Coronary artery (tissue), 2 donors: ENCODE measurements around the gene GTF2A1L.

Experiments
- DNase-seq: peaks from one replicate; pipeline ENCODE4 v3.0.0-alpha.2; 2017; ENCODE audit warnings: low spot score
- H3K27ac ChIP-seq, 2 donors: fragments of 200-600 bp; sonication (generic); one replicate each; pipeline ENCODE4 v1.5.1; 2016 to 2019
- H3K4me3 ChIP-seq: fragments of 200-600 bp; sonication (generic); 2 replicates; pipeline ENCODE4 v1.5.1; 2016; ENCODE audit warnings: mild to moderate bottlenecking, moderate library complexity
- TF ChIP-seq, protein P1 (sequence below): fragments of 200-600 bp; sonication (generic); IDR thresholded peaks from one replicate; pipeline ENCODE4 v1.5.1; 2019; ENCODE audit warnings: antibody characterized with exemption

GTF2A1L gene, protein sequence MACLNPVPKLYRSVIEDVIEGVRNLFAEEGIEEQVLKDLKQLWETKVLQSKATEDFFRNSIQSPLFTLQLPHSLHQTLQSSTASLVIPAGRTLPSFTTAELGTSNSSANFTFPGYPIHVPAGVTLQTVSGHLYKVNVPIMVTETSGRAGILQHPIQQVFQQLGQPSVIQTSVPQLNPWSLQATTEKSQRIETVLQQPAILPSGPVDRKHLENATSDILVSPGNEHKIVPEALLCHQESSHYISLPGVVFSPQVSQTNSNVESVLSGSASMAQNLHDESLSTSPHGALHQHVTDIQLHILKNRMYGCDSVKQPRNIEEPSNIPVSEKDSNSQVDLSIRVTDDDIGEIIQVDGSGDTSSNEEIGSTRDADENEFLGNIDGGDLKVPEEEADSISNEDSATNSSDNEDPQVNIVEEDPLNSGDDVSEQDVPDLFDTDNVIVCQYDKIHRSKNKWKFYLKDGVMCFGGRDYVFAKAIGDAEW

DNA sequence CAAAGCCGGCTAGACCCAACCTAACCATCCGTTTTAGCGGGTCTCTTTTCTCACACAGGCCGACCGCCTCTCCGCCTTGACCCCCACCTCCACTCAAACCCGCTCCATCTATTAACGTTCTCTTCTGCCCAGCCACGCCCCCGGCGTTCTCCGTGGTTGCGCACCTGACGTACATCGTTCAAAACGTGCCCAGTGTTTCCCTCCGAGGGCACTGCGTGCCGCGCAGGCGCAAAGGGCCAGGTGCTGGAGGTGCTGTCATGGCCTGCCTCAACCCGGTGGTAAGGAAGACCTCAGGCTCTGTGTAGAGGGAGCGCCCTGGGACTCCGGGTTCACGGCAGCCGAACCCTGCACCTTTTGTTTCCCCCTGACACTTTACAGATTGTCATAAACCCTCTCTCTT lies at the start of gene GTF2A1L:
Gene GTF2A1L (plus strand): TSS at position 239 of the 400 bp plus-strand sequence. CDS start 19 bp downstream, at position 258.
- TF ChIP-seq, protein P1, sequence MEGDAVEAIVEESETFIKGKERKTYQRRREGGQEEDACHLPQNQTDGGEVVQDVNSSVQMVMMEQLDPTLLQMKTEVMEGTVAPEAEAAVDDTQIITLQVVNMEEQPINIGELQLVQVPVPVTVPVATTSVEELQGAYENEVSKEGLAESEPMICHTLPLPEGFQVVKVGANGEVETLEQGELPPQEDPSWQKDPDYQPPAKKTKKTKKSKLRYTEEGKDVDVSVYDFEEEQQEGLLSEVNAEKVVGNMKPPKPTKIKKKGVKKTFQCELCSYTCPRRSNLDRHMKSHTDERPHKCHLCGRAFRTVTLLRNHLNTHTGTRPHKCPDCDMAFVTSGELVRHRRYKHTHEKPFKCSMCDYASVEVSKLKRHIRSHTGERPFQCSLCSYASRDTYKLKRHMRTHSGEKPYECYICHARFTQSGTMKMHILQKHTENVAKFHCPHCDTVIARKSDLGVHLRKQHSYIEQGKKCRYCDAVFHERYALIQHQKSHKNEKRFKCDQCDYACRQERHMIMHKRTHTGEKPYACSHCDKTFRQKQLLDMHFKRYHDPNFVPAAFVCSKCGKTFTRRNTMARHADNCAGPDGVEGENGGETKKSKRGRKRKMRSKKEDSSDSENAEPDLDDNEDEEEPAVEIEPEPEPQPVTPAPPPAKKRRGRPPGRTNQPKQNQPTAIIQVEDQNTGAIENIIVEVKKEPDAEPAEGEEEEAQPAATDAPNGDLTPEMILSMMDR: no peak
- Histone ChIP-seq H3K27ac (no peak within 1 kb of the TSS), H3K4me3 (no peak within 1 kb of the TSS)
- DNase-seq: no peak

DNA sequence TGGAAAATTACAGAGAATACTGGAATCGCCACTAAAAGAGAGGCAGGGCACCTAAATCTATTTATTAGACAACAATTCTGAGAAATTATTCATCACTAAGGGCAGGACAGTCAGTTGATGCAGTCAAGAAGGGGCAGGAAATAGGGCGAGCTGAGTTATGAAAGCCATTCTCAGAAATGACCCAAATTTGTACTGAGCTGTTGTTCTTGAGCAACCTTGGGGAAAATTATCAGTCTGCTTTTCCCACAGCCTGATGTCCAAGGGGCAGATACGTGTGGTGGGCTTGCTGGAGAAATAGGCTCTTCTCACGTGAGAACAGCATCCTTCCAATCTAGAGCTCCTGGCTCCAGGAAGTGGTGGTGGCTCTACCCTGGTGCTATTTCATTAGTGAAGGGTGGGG lies 49.1 kb upstream of the GTF2A1L start:
- DNase-seq: no peak
- H3K27ac ChIP-seq: peak overlapping the region in 1 of 2 donors; percentile 53
- TF ChIP-seq, protein P1: no peak
- peak overlapping the region; percentile 25 for H3K4me3 ChIP-seq

DNA sequence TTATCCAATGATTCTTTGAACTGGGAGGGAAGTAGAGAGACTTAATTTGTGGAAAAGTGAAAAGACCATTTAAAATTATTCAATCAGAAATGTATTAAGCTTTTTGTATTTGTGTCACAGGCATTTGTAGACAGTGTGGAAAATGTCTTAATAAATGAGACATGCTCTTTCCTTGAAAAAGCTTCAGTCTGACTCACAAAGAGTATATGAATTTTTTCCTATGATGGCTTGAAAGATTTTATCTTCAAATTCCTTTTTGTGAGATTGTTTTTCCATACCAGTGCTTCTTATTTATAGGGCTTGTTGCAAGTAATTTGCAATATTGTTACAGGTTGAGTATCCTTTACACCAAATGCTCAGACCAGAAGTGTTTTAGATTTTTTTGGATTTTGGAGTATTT lies 48.2 kb upstream of the GTF2A1L start:
- DNase-seq: no peak
- Histone ChIP-seq H3K27ac (peak overlapping the region in 1 of 2 donors; percentile 53), H3K4me3 (peak overlapping the region; percentile 25)
- TF ChIP-seq, protein P1: no peak

DNA sequence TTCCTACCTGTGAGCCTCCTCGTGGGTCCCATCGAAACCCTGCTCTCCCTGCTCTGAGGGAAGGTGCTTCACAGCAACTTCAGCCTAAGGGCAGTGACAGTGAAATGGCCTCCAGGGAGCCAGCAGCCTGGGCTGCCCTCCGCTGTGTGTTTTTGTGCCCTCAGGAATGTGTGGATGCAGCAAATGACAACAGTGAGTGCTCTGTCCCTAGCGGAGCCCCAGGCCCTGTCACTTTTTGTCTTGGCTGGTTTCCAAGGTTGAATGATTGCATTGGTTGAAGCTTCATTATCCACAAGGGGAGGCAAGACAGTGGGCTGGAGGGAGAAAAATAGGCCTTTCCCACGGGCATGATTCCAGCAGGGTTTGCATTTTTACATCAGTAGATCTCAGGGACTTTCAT lies 44.8 kb upstream of the GTF2A1L start:
- H3K27ac ChIP-seq: peak overlapping the region in 1 of 2 donors; percentile 21
- H3K4me3 ChIP-seq: no peak overlapping the region
- no peak for DNase-seq
- TF ChIP-seq, protein P1: no peak

DNA sequence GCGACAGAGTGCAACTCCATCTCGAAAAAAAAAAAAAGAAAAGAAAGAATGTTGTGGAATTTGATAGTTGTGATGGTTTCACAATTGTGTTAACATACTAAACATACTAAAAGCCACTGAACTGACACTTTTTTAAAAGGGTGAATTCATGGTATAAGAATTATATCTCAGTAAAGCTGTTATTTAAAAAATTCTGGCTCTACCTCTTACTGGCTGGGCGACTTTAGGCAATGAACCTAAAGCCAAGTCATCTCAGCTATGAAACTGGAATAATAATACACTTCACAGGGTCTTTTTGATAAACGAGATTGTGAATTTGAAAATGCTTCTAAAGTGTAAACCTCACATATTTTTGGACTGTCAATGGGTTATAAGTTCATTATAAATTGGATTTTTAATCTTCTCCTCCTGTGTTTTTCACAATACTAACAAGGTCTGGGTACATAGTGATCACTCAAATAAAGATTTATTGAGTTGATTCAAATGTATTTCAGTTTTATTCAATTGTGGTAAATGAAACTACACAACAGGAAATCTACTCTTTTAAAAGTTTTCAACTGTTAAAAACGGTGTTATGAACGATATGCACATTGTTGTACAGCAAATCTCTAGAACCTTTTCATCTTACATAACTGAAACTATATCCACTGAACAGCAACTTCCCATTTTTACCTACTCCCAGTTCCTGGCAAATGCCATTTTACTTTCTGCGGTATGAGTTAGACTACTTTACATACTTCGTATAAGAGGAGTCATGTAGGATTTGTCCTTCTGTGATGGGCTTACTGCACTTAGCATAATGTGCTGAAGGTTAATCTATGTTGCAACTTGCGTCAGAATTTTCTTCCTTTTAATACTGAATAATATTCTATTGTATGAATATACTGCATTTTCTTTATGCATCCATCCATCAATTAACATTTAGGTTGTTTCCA lies 43.0 kb upstream of the GTF2A1L start:
- no peak for DNase-seq
- no peak overlapping the region for H3K27ac ChIP-seq
- TF ChIP-seq, protein P1: no peak
- H3K4me3 ChIP-seq: no peak overlapping the region

DNA sequence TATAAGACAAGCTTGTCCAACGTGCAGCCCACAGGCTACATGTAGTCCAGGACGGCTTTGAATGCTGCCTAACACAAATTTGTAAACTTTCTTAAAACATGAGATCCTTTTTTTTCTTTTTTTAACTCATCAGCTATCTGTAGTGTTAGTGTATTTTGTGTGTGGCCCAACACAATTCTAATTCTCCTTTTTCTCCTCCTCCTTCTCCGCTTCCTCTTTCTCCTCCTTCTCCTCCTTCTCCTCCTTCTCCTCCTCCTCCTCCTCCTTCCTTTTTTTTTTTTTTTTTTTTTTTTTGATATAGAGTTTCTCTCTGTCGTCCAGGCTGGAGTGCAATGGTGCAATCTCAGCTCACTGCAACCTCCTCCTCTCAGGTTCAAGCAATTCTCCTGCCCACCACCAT lies 39.3 kb upstream of the GTF2A1L start:
- TF ChIP-seq, protein P1: no peak
- no peak for DNase-seq
- no peak overlapping the region for H3K27ac ChIP-seq
- no peak overlapping the region for H3K4me3 ChIP-seq
